ENCODE data around the gene LIMCH1. TPM values are rescaled to one million over a fixed set of nuclear protein-coding genes. Genes with fewer than 3 reads are reported as not detected.

The LIMCH1 gene
- total RNA-seq, 5 donors from 2014 or later (not counting 1 experiment from before 2014, with no cell fraction given) = 0.15 to 0.38 (median 0.30) TPM

- Mint-ChIP-seq H3K4me1 (no peaks in the 10 kb centered on the region), H3K27ac (no peak overlapping the region), H3K4me3 (no peak overlapping the region), H3K27me3 (no peaks in the 10 kb centered on the region), H3K36me3 (no peaks in the 10 kb centered on the region), H3K9me3 (peaks cover 0 to 8% (median 5%) of the 10 kb centered on the region in 3 donors)
- ChIA-PET CTCF (no interaction called here), POLR2A (no interaction called here)
- H3K4me3 ChIP-seq (ENCODE audit: control insufficient read depth in 1 of 2, extremely low read depth in 1 of 2, low read length in 1 of 2) = no peak overlapping the region
- H3K4me1 ChIP-seq (ENCODE audit: control insufficient read depth in 1 of 2, extremely low read depth in 1 of 2, insufficient read depth in 2 of 2, low read length in 2 of 2) = no peaks in the 10 kb centered on the region
- H3K9me3 ChIP-seq = no peaks in the 10 kb centered on the region
- WGBS (ENCODE audit: insufficient coverage) = 89% methylated on average over 11 of the region's 14 CpGs
- no peak for ATAC-seq (replicated peaks in 1 of 4)
- no peaks in the 10 kb centered on the region for H3K27me3 ChIP-seq (replicated peaks in 1 of 2; ENCODE audit: control insufficient read depth in 2 of 2, extremely low read depth in 1 of 2, insufficient read depth in 2 of 2, low read length in 1 of 2)
- H3K36me3 ChIP-seq (ENCODE audit: control insufficient read depth in 2 of 2, extremely low read depth in 1 of 2, insufficient read depth in 1 of 2, low read length in 1 of 2) = no peaks in the 10 kb centered on the region
- no peak for DNase-seq
- H3K27ac ChIP-seq (ENCODE audit: low read length) = no peak overlapping the region
Measured at GRCh38 chr4:41514766-41515481, 23.0 kb upstream of the LIMCH1 start.

- DNase-seq (no peak), ATAC-seq (replicated peaks in 1 of 4) (no peak)
- Mint-ChIP-seq H3K36me3 (no peaks in the 10 kb centered on the region), H3K27me3 (no peaks in the 10 kb centered on the region), H3K9me3 (peaks cover 0 to 5% (median 5%) of the 10 kb centered on the region in 3 donors), H3K27ac (no peak overlapping the region), H3K4me3 (no peak overlapping the region), H3K4me1 (no peaks in the 10 kb centered on the region)
- H3K36me3 ChIP-seq (ENCODE audit: control insufficient read depth in 2 of 2, extremely low read depth in 1 of 2, insufficient read depth in 1 of 2, low read length in 1 of 2) = no peaks in the 10 kb centered on the region
- no peaks in the 10 kb centered on the region for H3K9me3 ChIP-seq
- ChIA-PET POLR2A (no interaction called here), CTCF (no interaction called here)
- no peaks in the 10 kb centered on the region for H3K27me3 ChIP-seq (replicated peaks in 1 of 2; ENCODE audit: control insufficient read depth in 2 of 2, extremely low read depth in 1 of 2, insufficient read depth in 2 of 2, low read length in 1 of 2)
- no peaks in the 10 kb centered on the region for H3K4me1 ChIP-seq (ENCODE audit: control insufficient read depth in 1 of 2, extremely low read depth in 1 of 2, insufficient read depth in 2 of 2, low read length in 2 of 2)
- 67% methylated on average over 1 of the region's 4 CpGs for whole genome bisulfite sequencing (ENCODE audit: insufficient coverage)
- no peak overlapping the region for H3K27ac ChIP-seq (ENCODE audit: low read length)
- H3K4me3 ChIP-seq (ENCODE audit: control insufficient read depth in 1 of 2, extremely low read depth in 1 of 2, low read length in 1 of 2) = no peak overlapping the region
Measured at GRCh38 chr4:41517121-41517520, 20.8 kb upstream of the LIMCH1 start.

DNA sequence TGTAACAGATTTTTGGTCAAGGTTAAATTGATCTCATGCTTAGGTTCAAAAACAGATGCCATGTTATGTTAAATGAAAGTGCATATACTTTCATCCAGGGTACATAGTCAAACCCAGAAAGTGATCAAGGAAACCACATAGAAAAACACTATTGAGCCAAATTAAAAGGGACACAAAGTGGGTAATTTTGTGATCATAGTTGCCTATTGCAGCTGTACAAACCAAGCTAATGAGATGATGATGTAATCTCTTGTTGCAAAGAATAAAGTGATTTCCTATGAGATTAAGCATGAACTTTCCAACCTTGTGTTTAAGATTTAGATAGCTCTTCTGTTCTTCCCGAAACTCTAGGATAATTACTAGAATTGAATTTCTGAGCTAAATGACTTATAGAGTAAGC is 20.2 kb upstream of the LIMCH1 start:
- no peaks in the 10 kb centered on the region for H3K4me1 ChIP-seq (ENCODE audit: control insufficient read depth in 1 of 2, extremely low read depth in 1 of 2, insufficient read depth in 2 of 2, low read length in 2 of 2)
- ChIA-PET POLR2A (no interaction called here), CTCF (no interaction called here)
- DNase-seq = no peak
- H3K27ac ChIP-seq (ENCODE audit: low read length) = no peak overlapping the region
- no peak overlapping the region for H3K4me3 ChIP-seq (ENCODE audit: control insufficient read depth in 1 of 2, extremely low read depth in 1 of 2, low read length in 1 of 2)
- H3K4me1 Mint-ChIP-seq = no peaks in the 10 kb centered on the region
- H3K27me3 ChIP-seq (replicated peaks in 1 of 2; ENCODE audit: control insufficient read depth in 2 of 2, extremely low read depth in 1 of 2, insufficient read depth in 2 of 2, low read length in 1 of 2) = no peaks in the 10 kb centered on the region
- no peaks in the 10 kb centered on the region for H3K36me3 Mint-ChIP-seq
- WGBS (ENCODE audit: insufficient coverage) = no CpG with 5 or more reads among the region's 1 CpG
- H3K9me3 ChIP-seq = no peaks in the 10 kb centered on the region
- no peaks in the 10 kb centered on the region for H3K36me3 ChIP-seq (ENCODE audit: control insufficient read depth in 2 of 2, extremely low read depth in 1 of 2, insufficient read depth in 1 of 2, low read length in 1 of 2)
- H3K27me3 Mint-ChIP-seq = no peaks in the 10 kb centered on the region
- no peak overlapping the region for H3K27ac Mint-ChIP-seq
- ATAC-seq (replicated peaks in 1 of 4) = no peak
- H3K9me3 Mint-ChIP-seq = peaks cover 0 to 5% (median 5%) of the 10 kb centered on the region in 3 donors
- H3K4me3 Mint-ChIP-seq = no peak overlapping the region

DNA sequence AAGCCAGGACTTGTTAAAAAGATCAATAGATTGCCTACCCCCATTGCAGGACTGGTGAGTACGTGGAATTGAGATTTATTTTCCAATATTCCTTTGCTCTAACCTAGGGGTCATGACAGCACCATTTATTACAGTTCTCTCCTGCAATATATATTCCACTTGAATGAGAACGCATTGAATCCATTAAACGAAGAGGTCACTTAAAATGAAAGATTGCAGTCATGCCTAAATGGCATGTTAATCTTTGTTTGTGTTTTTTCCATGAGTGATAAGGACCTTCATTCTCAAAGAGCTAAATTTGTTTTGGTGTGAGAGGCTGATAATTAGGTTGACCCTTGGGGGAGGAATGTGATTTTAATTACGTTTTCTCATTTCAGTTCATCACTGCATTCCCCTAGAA is 13.5 kb upstream of the LIMCH1 start:
- H3K4me1 Mint-ChIP-seq = no peaks in the 10 kb centered on the region
- no peak overlapping the region for H3K27ac Mint-ChIP-seq
- no CpG with 5 or more reads among the region's 4 CpGs for WGBS (ENCODE audit: insufficient coverage)
- Histone ChIP-seq H3K9me3 (no peaks in the 10 kb centered on the region), H3K4me3 (ENCODE audit: control insufficient read depth in 1 of 2, extremely low read depth in 1 of 2, low read length in 1 of 2) (no peak overlapping the region), H3K27me3 (replicated peaks in 1 of 2; ENCODE audit: control insufficient read depth in 2 of 2, extremely low read depth in 1 of 2, insufficient read depth in 2 of 2, low read length in 1 of 2) (no peaks in the 10 kb centered on the region), H3K4me1 (ENCODE audit: control insufficient read depth in 1 of 2, extremely low read depth in 1 of 2, insufficient read depth in 2 of 2, low read length in 2 of 2) (no peaks in the 10 kb centered on the region), H3K27ac (ENCODE audit: low read length) (no peak overlapping the region), H3K36me3 (ENCODE audit: control insufficient read depth in 2 of 2, extremely low read depth in 1 of 2, insufficient read depth in 1 of 2, low read length in 1 of 2) (no peaks in the 10 kb centered on the region)
- peaks cover 0 to 6% of the 10 kb centered on the region in 2 donors for H3K27me3 Mint-ChIP-seq
- ChIA-PET POLR2A (no interaction called here), CTCF (no interaction called here)
- H3K4me3 Mint-ChIP-seq = no peak overlapping the region
- DNase-seq (no peak), ATAC-seq (replicated peaks in 1 of 4) (no peak)
- H3K9me3 Mint-ChIP-seq = peaks cover 0 to 5% (median 0%) of the 10 kb centered on the region in 3 donors
- H3K36me3 Mint-ChIP-seq = no peaks in the 10 kb centered on the region

GRCh38 chr4:41525129-41525528 is 12.8 kb upstream of the LIMCH1 start:
- Mint-ChIP-seq H3K4me1 (no peaks in the 10 kb centered on the region), H3K36me3 (no peaks in the 10 kb centered on the region), H3K27ac (no peak overlapping the region), H3K27me3 (peaks cover 0 to 6% of the 10 kb centered on the region in 2 donors), H3K9me3 (peaks cover 0 to 5% (median 0%) of the 10 kb centered on the region in 3 donors), H3K4me3 (no peak overlapping the region)
- Histone ChIP-seq H3K9me3 (no peaks in the 10 kb centered on the region), H3K4me3 (ENCODE audit: control insufficient read depth in 1 of 2, extremely low read depth in 1 of 2, low read length in 1 of 2) (no peak overlapping the region), H3K36me3 (ENCODE audit: control insufficient read depth in 2 of 2, extremely low read depth in 1 of 2, insufficient read depth in 1 of 2, low read length in 1 of 2) (no peaks in the 10 kb centered on the region), H3K27ac (ENCODE audit: low read length) (no peak overlapping the region), H3K27me3 (replicated peaks in 1 of 2; ENCODE audit: control insufficient read depth in 2 of 2, extremely low read depth in 1 of 2, insufficient read depth in 2 of 2, low read length in 1 of 2) (no peaks in the 10 kb centered on the region), H3K4me1 (ENCODE audit: control insufficient read depth in 1 of 2, extremely low read depth in 1 of 2, insufficient read depth in 2 of 2, low read length in 2 of 2) (no peaks in the 10 kb centered on the region)
- DNase-seq = no peak
- no peak for ATAC-seq (replicated peaks in 1 of 4)
- 95% methylated on average over 10 of the region's 11 CpGs for WGBS (ENCODE audit: insufficient coverage)
- ChIA-PET POLR2A (no interaction called here), CTCF (no interaction called here)

DNA sequence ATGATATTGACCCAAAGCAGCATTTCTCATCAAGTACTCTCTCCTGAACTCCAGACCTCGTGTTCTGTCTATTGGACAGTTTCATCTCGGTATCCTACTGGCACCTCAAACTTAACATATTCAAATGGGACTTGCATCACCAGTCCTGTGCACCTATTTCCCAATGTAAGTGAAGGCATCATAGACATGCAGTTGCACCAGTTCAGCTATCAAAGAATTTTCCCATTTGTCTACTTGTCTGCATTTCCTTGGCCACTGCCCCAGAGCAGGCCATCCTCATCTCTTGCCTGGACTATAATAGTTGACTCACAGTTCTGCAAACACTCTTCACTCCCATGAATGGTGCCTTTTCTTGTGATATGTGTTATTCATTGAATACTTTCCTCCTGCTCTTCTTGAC is 11.3 kb upstream of the LIMCH1 start:
- H3K9me3 ChIP-seq = no peaks in the 10 kb centered on the region
- 33% methylated on average over 2 of the region's 2 CpGs for WGBS (ENCODE audit: insufficient coverage)
- POLR2A ChIA-PET = no interaction called here

More for the DNA sequence above, 11.3 kb upstream of the LIMCH1 start:
- H3K27ac ChIP-seq (ENCODE audit: low read length) = no peak overlapping the region
- CTCF ChIA-PET = no interaction called here
- Mint-ChIP-seq H3K27me3 (peaks cover 0 to 6% of the 10 kb centered on the region in 2 donors), H3K27ac (no peak overlapping the region), H3K4me1 (no peaks in the 10 kb centered on the region), H3K9me3 (peaks cover 0 to 5% (median 0%) of the 10 kb centered on the region in 3 donors), H3K4me3 (no peak overlapping the region), H3K36me3 (no peaks in the 10 kb centered on the region)
- no peak for DNase-seq
- no peaks in the 10 kb centered on the region for H3K27me3 ChIP-seq (replicated peaks in 1 of 2; ENCODE audit: control insufficient read depth in 2 of 2, extremely low read depth in 1 of 2, insufficient read depth in 2 of 2, low read length in 1 of 2)
- no peak for ATAC-seq (replicated peaks in 1 of 4)
- no peak overlapping the region for H3K4me3 ChIP-seq (ENCODE audit: control insufficient read depth in 1 of 2, extremely low read depth in 1 of 2, low read length in 1 of 2)
- H3K4me1 ChIP-seq (ENCODE audit: control insufficient read depth in 1 of 2, extremely low read depth in 1 of 2, insufficient read depth in 2 of 2, low read length in 2 of 2) = no peaks in the 10 kb centered on the region
- no peaks in the 10 kb centered on the region for H3K36me3 ChIP-seq (ENCODE audit: control insufficient read depth in 2 of 2, extremely low read depth in 1 of 2, insufficient read depth in 1 of 2, low read length in 1 of 2)
